BJ (cell line): Measurements from ENCODE around the gene SLC13A5. TPM values are rescaled to one million over a fixed set of nuclear protein-coding genes. Genes with fewer than 3 reads are reported as not detected.
"Not testable (repeated sequence)": the region's sequence is repeated elsewhere in the genome, so short reads cannot be mapped to it uniquely, and the experiment has no call there.

Experiments
- CTCF ChIA-PET: fragments of 350-600 bp; formaldehyde crosslinking; extraction: SDS; loops from one replicate; lab custom pipeline; 2021; ENCODE audit warnings: antibody characterized with exemption, inconsistent platforms; lab: Yijun Ruan, JAX
- POLR2A ChIA-PET: fragments of 300-600 bp; sonication (Branson Sonifier 250); formaldehyde crosslinking; extraction: SDS; loops from one replicate; lab custom pipeline; 2021; ENCODE audit warnings: antibody characterized with exemption; lab: Charles Lee
- DNase-seq: peaks from one replicate; pipeline ENCODE4 v3.0.0-alpha.2; 2011; ENCODE audit warnings: low read depth
- H3K27me3 ChIP-seq: 2 replicates; pipeline ENCODE4 v1.6.0; 2011; ENCODE audit warnings: low read length; ENCODE audit not compliant: control insufficient read depth, insufficient read depth
- H3K36me3 ChIP-seq: 2 replicates; pipeline ENCODE4 v1.5.1; 2011; ENCODE audit warnings: low read length; ENCODE audit not compliant: control insufficient read depth, insufficient read depth
- H3K4me3 ChIP-seq: 2 replicates; pipeline ENCODE4 v1.5.1; 2011; ENCODE audit warnings: low read depth, mild to moderate bottlenecking, control low read depth, low read length
- CTCF ChIP-seq: IDR thresholded peaks from 2 replicates; pipeline ENCODE4 v1.5.1; 2011; ENCODE audit warnings: low read depth, mild to moderate bottlenecking, control low read depth, inconsistent platforms, low read length, moderate library complexity; ENCODE audit not compliant: insufficient read depth
- polyA plus RNA-seq: library from polyadenylated mRNA; depleted of rRNA; stranded (reverse); fragments of >200 nt; gene quantifications from 2 replicates; pipeline ENCODE4 v1.2.3, GENCODE V29; 2011

SLC13A5 gene
- polyA plus RNA-seq, 1 experiment = not detected

DNA sequence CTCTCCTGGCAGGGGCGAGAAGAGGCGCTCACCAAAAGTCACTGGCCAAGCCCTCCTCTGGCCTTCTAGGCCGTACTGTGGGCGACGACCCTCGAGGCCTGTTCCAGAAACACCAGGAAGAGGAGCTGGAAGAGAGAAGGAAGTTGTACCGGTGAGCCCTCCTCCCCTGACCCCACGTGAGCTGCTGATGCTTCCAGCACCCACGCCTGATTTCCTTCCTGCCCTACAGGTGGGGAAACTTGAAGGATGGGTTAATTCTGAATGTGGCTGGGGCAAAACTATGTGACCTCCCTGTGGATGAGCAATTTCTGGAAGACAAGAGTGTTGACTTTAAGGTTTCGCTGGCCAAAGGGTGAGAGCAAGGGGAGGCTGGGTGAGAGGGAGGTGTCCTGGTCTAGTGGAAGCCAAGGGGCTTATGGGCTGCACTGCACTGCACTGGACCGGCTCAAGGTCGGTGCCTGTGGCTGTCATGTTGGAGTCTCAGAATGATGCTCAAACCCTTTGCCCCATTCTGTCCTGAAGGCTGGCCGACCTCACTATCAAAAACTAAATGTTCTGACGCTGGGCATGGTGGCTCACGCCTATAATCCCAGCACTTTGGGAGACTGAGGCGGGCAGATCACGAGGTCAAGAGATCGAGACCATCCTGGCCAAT lies 55.4 kb downstream of the SLC13A5 start:
- no peak for TF ChIP-seq CTCF
- DNase-seq = no peak
- POLR2A ChIA-PET = no interaction called here
- H3K36me3 ChIP-seq = no peaks in the 10 kb centered on the region
- H3K4me3 ChIP-seq = no peak overlapping the region
- peaks cover 24% of the 10 kb centered on the region for H3K27me3 ChIP-seq
- CTCF ChIA-PET = interaction anchor here (0.8 to 0.9 kb wide), 2 partner anchors 9 to 253 kb away, joined by 3 to 4 read pairs; no protein-coding TSS in a partner anchor

- H3K36me3 ChIP-seq, DNase-seq, H3K4me3 ChIP-seq, POLR2A ChIA-PET: not testable (repeated sequence)
- CTCF ChIA-PET = interaction anchor here (0.8 to 0.9 kb wide), 2 partner anchors 9 to 254 kb away, joined by 3 to 4 read pairs; no protein-coding TSS in a partner anchor
- H3K27me3 ChIP-seq = peaks cover 19% of the 10 kb centered on the region
Measured at GRCh38 chr17:6656797-6657632, 56.2 kb downstream of the SLC13A5 start.

DNA sequence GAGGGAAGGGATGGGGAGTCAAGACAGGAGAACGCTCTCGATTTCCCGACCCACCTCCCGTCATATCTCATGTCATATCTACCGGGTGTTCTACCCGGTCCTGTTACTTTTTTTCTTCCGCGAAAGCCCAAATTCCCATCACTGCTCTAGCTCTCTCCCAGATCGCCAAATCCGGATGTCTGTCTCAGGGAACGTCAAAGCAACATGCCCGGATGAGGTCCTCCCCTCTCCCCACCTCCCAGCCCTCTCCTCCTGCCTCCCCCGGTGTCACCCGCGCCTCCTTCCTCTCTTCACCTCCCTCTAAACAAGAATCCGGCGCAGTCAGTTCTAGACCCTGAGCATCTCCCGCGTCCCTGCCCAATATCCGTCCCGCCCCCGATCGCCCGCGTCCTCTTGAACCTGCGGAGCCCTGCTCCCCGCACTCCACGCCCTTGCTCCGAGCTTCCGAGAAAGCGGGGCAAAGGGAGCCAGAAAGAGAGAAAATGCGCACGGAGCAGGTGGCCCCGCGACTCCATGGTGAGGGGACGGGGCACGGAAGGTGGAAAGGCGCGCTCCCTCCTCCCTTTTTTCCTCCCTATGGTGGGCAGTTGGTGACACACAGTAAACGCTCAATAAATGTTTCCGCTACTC lies 57.3 kb downstream of the SLC13A5 start:
- peaks cover 19% of the 10 kb centered on the region for H3K27me3 ChIP-seq
- H3K4me3 ChIP-seq, POLR2A ChIA-PET, DNase-seq, H3K36me3 ChIP-seq, CTCF ChIA-PET: not testable (repeated sequence)

DNA sequence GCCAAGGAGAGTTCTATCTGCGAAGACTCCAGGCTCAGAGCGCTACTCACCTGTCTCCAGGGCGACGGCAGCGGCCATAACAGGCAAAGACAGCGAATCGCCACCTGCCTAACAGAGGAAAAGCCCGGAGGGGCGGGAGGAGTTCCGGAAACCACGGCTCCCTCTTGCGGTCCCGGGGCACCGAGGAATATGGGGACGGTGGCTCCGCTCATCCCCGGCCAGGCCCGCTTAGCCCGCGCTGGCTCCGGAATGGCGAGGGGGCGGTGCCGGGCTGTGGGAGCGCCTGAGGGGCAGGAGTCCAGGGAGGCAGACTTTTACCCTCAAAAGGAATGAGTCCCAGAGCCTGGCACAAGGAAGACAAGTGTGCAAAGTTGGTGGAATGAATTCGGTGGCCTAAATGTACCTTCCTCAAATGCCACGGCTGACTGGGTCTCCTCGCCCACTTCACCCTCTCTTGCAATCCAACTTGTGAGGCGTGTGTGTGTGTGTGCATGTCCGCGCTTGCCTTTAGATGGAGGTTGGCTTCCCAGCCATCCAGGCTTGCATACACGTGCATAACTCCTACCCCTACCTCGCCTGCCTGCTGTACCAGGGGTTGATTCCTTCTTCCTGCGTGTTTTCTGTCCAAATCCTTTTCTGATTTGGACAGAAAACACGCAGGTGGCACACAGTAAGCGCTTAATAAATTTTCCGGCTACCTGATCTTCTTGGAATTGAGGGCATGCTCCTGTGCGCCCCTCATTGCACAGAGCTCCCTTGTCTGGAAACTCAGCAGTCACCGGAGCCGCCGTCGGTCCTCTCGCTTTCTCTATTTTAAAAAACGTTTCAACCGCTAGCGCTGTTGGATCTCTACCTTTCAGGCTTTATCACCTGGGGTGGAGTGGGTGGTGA lies 58.1 kb downstream of the SLC13A5 start:
- ChIA-PET POLR2A (no interaction called here), CTCF (interaction anchor here (1.2 kb wide), 1 partner anchor 11 kb away, joined by 5 read pairs; no protein-coding TSS in a partner anchor)
- H3K36me3 ChIP-seq = no peaks in the 10 kb centered on the region
- peaks cover 17% of the 10 kb centered on the region for H3K27me3 ChIP-seq
- no peak for DNase-seq
- no peak overlapping the region for H3K4me3 ChIP-seq
- TF ChIP-seq CTCF = no peak

GRCh38 chr17:6651919-6652452 lies 61.2 kb downstream of the SLC13A5 start:
- Histone ChIP-seq H3K36me3 (peaks cover 2% of the 10 kb centered on the region), H3K27me3 (peaks cover 9% of the 10 kb centered on the region), H3K4me3 (peak overlapping the region; percentile 98)
- DNase-seq = no peak
- ChIA-PET POLR2A (no interaction called here), CTCF (interaction anchor here (1.1 kb wide), 1 partner anchor 15 kb away, joined by 3 read pairs; no protein-coding TSS in a partner anchor)
- no peak for TF ChIP-seq CTCF
